ENCODE measurements around the gene ZDHHC8. TPM values are rescaled to one million over a fixed set of nuclear protein-coding genes. Genes with fewer than 3 reads are reported as not detected.

ZDHHC8 gene
- total RNA-seq, 4 donors from 2014 or later, result 11.8 to 27.8 (median 16.4) TPM

- TF ChIP-seq EP300 (IDR thresholded peaks at IDR 0.05) (no peak), POLR2A (IDR thresholded peaks at IDR 0.05) (no peak), POLR2AphosphoS5 (IDR thresholded peaks at IDR 0.05) (no peak)
- TF ChIP-seq, protein P1, sequence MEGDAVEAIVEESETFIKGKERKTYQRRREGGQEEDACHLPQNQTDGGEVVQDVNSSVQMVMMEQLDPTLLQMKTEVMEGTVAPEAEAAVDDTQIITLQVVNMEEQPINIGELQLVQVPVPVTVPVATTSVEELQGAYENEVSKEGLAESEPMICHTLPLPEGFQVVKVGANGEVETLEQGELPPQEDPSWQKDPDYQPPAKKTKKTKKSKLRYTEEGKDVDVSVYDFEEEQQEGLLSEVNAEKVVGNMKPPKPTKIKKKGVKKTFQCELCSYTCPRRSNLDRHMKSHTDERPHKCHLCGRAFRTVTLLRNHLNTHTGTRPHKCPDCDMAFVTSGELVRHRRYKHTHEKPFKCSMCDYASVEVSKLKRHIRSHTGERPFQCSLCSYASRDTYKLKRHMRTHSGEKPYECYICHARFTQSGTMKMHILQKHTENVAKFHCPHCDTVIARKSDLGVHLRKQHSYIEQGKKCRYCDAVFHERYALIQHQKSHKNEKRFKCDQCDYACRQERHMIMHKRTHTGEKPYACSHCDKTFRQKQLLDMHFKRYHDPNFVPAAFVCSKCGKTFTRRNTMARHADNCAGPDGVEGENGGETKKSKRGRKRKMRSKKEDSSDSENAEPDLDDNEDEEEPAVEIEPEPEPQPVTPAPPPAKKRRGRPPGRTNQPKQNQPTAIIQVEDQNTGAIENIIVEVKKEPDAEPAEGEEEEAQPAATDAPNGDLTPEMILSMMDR (IDR thresholded peaks at IDR 0.05), result no peak
- peaks cover 0 to 72% of the 10 kb centered on the region in 2 donors for H3K36me3 ChIP-seq
- no peak for ATAC-seq
- H3K4me1 ChIP-seq, result peaks cover 0 to 48% (median 22%) of the 10 kb centered on the region in 3 donors
- no peaks in the 10 kb centered on the region for H3K9me3 ChIP-seq
- no peaks in the 10 kb centered on the region for H3K27me3 ChIP-seq
- WGBS, 2 donors (ENCODE audit: low coverage in 1 of 2), result 83 to 100% methylated on average over 1 of the region's 36 CpGs
- no peak overlapping the region for H3K27ac ChIP-seq
- H3K4me3 ChIP-seq, result no peak overlapping the region
Observed at GRCh38 chr22:20114506-20115475, 16.8 kb upstream of the ZDHHC8 start.

DNA sequence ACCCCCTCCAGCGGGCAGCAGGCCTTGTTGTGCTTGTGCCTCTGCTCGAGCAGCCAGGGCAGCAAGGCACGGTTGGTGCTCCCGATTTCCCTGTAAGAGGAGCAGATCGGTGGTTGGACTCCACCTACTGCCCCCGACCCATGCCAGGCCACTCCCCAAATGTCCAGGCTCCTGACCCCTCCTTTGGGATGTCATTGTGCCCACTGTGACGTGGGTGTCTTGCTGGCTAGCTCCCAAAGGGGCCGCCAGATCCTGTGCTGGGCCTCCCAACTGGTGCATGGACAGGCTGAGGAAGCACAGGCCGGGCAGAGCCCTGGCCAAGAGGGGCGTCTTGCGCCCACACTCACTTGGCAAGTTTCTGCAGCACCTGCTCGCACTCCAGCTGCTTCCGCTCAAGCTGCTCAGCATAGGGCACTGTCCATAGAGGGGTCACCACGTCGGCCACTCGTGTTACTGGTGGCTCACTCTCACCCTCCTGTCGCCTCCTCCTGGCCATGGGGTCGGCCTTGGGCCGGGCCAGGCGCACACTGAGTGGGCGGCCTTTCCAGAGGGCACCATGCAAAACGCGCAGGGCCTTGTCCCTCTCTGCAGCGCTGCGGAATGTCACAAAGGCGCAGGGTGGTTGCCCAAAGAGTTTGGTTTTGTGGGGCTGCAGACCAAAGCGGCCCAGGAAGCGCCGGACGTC lies 15.8 kb upstream of the ZDHHC8 start, which contains the start of gene RANBP1:
Gene RANBP1 (plus strand): TSS at position 414 of the 685 bp plus-strand sequence. CDS start 81 bp downstream, at position 495.
- H3K36me3 ChIP-seq, result peaks cover 0 to 72% of the 10 kb centered on the region in 2 donors

DNA sequence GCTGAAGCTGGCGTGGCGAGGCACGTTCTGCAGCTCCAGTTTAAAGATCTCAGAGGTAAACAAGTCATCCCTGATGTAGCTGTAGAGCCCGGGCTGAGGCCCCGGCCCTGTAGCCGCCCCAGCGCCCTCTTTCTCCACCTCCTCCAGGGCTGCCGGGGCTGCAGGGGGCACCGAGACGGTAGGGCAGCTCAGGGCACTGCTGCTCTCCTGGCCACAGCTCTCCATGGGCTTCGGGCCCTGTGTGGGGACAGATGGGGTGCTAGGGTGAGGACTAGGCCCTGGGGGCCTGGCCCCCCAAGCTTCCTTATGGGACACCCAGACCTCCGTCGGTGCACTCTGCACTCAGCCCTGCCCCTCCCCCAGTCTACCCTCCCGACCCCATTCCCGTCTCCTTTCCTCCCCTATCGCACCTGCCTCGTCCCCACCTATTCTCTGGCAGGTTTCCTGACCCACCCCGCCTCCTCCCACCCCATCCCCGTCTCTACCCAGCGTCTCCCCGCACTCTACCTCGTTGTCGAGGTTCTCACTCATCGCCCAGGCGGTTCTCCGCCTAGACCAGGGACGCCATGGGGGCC lies 15.1 kb upstream of the ZDHHC8 start:
- Histone ChIP-seq H3K4me3 (peak overlapping the region; percentile 74 to 91), H3K36me3 (peaks cover 0 to 72% of the 10 kb centered on the region in 2 donors), H3K9me3 (no peaks in the 10 kb centered on the region), H3K4me1 (peaks cover 0 to 65% (median 22%) of the 10 kb centered on the region in 3 donors), H3K27me3 (no peaks in the 10 kb centered on the region), H3K27ac (peak overlapping the region; percentile 73 to 90 (median 88))
- ATAC-seq, result no peak
- TF ChIP-seq EP300 (IDR thresholded peaks at IDR 0.05) (no peak), POLR2AphosphoS5 (IDR thresholded peaks at IDR 0.05) (no peak), POLR2A (IDR thresholded peaks at IDR 0.05) (no peak)
- TF ChIP-seq, protein P1 (IDR thresholded peaks at IDR 0.05), result no peak
- 0 to 5% methylated on average over 2 to 13 of the region's 27 CpGs for WGBS, 2 donors (ENCODE audit: low coverage in 1 of 2)

More for the DNA sequence above, 15.8 kb upstream of the ZDHHC8 start, which contains the start of gene RANBP1:
- no peak for ATAC-seq
- H3K4me3 ChIP-seq, result peak within 1 kb of the TSS; percentile 74 to 91
- H3K4me1 ChIP-seq, result peaks cover 0 to 59% (median 22%) of the 10 kb centered on the region in 3 donors
- H3K27ac ChIP-seq, result peak within 1 kb of the TSS; percentile 73 to 90 (median 88)
- no peaks in the 10 kb centered on the region for H3K9me3 ChIP-seq
- no peaks in the 10 kb centered on the region for H3K27me3 ChIP-seq
- no peak for TF ChIP-seq POLR2AphosphoS5 (IDR thresholded peaks at IDR 0.05)
- no peak for TF ChIP-seq POLR2A (IDR thresholded peaks at IDR 0.05)
- WGBS, 2 donors (ENCODE audit: low coverage in 1 of 2), result 63% methylated on average over 7 of the region's 30 CpGs; no CpG with 5 or more reads in 1 of the 2 donors

DNA sequence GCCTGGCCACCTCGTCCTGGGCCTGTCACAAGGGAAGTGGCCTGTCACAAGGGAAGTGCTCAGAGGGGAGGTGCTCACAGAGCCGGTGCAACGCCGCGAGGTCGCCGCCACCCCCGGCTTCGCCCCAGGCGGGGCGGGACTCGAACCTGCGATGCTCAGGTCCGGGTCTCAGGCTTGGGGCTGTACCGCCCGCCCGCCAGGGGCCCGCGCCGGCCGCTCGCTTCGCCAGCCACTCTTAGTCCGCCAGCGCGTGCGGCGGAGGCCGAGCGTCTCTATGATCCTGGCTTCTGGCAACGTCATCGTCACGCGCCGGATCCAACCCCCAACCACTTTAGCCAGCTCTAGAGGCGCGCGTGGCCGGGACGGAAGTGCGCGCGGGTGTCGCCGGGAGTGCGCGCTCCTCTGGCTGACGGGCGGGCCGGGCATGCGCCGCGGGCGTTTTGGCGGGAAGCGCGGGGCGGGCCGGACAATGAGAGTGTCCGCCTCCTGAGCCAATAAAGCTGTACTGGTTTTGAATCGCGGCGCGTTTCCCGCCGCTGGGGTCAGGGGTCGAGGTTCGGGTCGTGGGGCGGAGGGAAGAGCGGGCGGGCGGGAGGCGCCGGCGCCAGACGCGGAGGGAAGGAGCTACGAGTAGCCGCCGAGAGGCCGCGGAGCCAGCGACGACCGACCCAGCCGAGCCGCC lies 14.5 kb upstream of the ZDHHC8 start, which contains the start of gene TRMT2A:
Gene TRMT2A (minus strand): TSS at position 276 of the 682 bp plus-strand sequence. CDS start 320 bp downstream, outside the sequence.
- Histone ChIP-seq H3K9me3 (no peaks in the 10 kb centered on the region), H3K27me3 (no peaks in the 10 kb centered on the region), H3K27ac (peak within 1 kb of the TSS; percentile 73 to 90 (median 88)), H3K4me3 (peak within 1 kb of the TSS; percentile 74 to 91), H3K36me3 (peaks cover 0 to 72% of the 10 kb centered on the region in 2 donors), H3K4me1 (peaks cover 0 to 71% (median 22%) of the 10 kb centered on the region in 3 donors)
- TF ChIP-seq EP300 (IDR thresholded peaks at IDR 0.05) (no peak), POLR2A (IDR thresholded peaks at IDR 0.05) (peak; percentile 42 to 55), POLR2AphosphoS5 (IDR thresholded peaks at IDR 0.05) (peak; percentile 75)
- TF ChIP-seq, protein P1 (IDR thresholded peaks at IDR 0.05), result peak in 3 of 4 experiments; percentile 24 to 25 (median 25)
- 0% methylated on average over 11 of the region's 88 CpGs; no CpG with 5 or more reads in 1 of the 2 donors for WGBS, 2 donors (ENCODE audit: low coverage in 1 of 2)
- peak; percentile 95 for ATAC-seq
